Ovary (tissue), 3 donors: ENCODE measurements around the gene NOTCH4.

Source experiments
- CTCF ChIP-seq, 3 donors: fragments of 450-650 bp in 2 of 3; fragments of 200-600 bp in 1 of 3; IDR thresholded peaks; one replicate each; pipeline versions ENCODE4 v1.5.1 to v1.8.0; 2016 to 2022; ENCODE audit warnings: antibody characterized with exemption in 3 of 3, mild to moderate bottlenecking in 1 of 3
- POLR2A ChIP-seq: fragments of 450-650 bp; IDR thresholded peaks from one replicate; pipeline ENCODE4 v1.6.1; 2017; ENCODE audit warnings: antibody characterized with exemption, mild to moderate bottlenecking, moderate library complexity
- donor health status: DM: no; HTN: no; CAD: no.

GRCh38 chr6:32158052-32158451 lies 65.8 kb downstream of the NOTCH4 start:
- TF ChIP-seq CTCF (IDR thresholded peaks at IDR 0.05) (no peak), POLR2A (no peak)
